HCT116 (cell line): ENCODE results near the gene FNBP1.

ENCODE experiments used
- CEBPB ChIP-seq: IDR thresholded peaks from 2 replicates; pipeline ENCODE4 v1.6.1; 2012; ENCODE audit warnings: low read depth
- CTCF ChIP-seq, 3 experiments: fragments of 200-600 bp in 1 of 3; sonication (generic) in 1 of 3; IDR thresholded peaks in 2 of 3; conservative IDR thresholded peaks in 1 of 3; 2 replicates each; pipeline ENCODE4 v1.5.1; 2012 to 2017; ENCODE audit warnings: low read depth in 2 of 3, low read length in 2 of 3, antibody characterized with exemption in 1 of 3, borderline replicate concordance in 1 of 3, control low read depth in 1 of 3, mild to moderate bottlenecking in 1 of 3, mixed read lengths in 1 of 3, mixed run types in 1 of 3, moderate library complexity in 1 of 3; ENCODE audit not compliant: insufficient read depth in 1 of 3
- EZH2 ChIP-seq: fragments of 200-600 bp; sonication (generic); IDR thresholded peaks from 2 replicates; pipeline ENCODE4 v1.6.1; 2017; ENCODE audit warnings: antibody characterized with exemption, mixed run types
- POLR2A ChIP-seq: IDR thresholded peaks from 2 replicates; pipeline ENCODE4 v1.7.0; 2011; ENCODE audit warnings: borderline replicate concordance; ENCODE audit not compliant: insufficient read depth, insufficient read length; ENCODE audit errors: extremely low read depth
- POLR2AphosphoS5 ChIP-seq: IDR thresholded peaks from 2 replicates; pipeline ENCODE4 v1.6.1; 2011; ENCODE audit warnings: mild to moderate bottlenecking, low read depth, low read length, moderate library complexity
- RAD21 ChIP-seq: IDR thresholded peaks from 2 replicates; pipeline ENCODE4 v1.6.1; 2012; ENCODE audit warnings: low read depth, mild to moderate bottlenecking
- SP1 ChIP-seq: IDR thresholded peaks from 2 replicates; pipeline ENCODE4 v1.6.1; 2012; ENCODE audit warnings: low read depth
- SRF ChIP-seq: IDR thresholded peaks from 2 replicates; pipeline ENCODE4 v1.6.1; 2012; ENCODE audit warnings: low read depth
- ZFX ChIP-seq: fragments of 450-650 bp; IDR thresholded peaks from 2 replicates; pipeline ENCODE4 v1.6.1; 2017
- ZNF274 ChIP-seq: fragments of 200-500 bp; sonication (Bioruptor generic); IDR thresholded peaks from 2 replicates; pipeline ENCODE4 v1.6.1; 2014; ENCODE audit warnings: mild to moderate bottlenecking, low read depth, low read length, inconsistent platforms
- TF ChIP-seq, protein P1 (sequence below): IDR thresholded peaks from 2 replicates; pipeline ENCODE4 v1.6.1; 2012; ENCODE audit warnings: low read depth

DNA sequence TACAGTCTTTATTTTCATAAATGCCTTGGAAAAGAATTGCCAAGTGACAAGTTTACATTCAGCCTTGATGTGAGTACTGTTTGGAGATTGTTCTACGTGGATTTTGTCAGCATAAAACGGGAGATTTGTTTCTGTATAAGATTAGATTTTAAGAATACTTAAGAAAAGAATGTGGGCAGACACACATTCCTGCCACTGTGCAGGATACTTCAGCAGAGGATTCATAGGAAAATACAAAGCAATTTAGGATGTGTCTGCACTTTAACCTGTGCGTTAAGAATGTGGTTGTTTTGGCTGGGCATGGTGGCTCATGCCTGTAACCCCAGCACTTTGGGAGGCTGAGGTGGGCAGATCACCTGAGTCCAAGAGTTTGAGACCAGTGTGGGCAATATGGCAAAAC, 47.9 kb upstream of the FNBP1 start:
- TF ChIP-seq ZFX (no peak), POLR2A (no peak), ZNF274 (no peak), CTCF (IDR thresholded peaks at IDR 0.05 in 2 of 3, conservative IDR thresholded peaks at IDR 0.05 in 1 of 3; ENCODE audit: borderline replicate concordance in 1 of 3, insufficient read depth in 1 of 3, low read depth in 2 of 3, low read length in 2 of 3) (peak in 2 of 3 experiments; percentile 12 to 20; a peak in 2 of 6 replicates), POLR2AphosphoS5 (no peak), SRF (no peak), CEBPB (no peak), RAD21 (no peak), EZH2 (no peak), SP1 (no peak)
- TF ChIP-seq, protein P1, sequence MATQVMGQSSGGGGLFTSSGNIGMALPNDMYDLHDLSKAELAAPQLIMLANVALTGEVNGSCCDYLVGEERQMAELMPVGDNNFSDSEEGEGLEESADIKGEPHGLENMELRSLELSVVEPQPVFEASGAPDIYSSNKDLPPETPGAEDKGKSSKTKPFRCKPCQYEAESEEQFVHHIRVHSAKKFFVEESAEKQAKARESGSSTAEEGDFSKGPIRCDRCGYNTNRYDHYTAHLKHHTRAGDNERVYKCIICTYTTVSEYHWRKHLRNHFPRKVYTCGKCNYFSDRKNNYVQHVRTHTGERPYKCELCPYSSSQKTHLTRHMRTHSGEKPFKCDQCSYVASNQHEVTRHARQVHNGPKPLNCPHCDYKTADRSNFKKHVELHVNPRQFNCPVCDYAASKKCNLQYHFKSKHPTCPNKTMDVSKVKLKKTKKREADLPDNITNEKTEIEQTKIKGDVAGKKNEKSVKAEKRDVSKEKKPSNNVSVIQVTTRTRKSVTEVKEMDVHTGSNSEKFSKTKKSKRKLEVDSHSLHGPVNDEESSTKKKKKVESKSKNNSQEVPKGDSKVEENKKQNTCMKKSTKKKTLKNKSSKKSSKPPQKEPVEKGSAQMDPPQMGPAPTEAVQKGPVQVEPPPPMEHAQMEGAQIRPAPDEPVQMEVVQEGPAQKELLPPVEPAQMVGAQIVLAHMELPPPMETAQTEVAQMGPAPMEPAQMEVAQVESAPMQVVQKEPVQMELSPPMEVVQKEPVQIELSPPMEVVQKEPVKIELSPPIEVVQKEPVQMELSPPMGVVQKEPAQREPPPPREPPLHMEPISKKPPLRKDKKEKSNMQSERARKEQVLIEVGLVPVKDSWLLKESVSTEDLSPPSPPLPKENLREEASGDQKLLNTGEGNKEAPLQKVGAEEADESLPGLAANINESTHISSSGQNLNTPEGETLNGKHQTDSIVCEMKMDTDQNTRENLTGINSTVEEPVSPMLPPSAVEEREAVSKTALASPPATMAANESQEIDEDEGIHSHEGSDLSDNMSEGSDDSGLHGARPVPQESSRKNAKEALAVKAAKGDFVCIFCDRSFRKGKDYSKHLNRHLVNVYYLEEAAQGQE = no peak
